ENCODE results near the gene GRM8. TPM values are rescaled to one million over a fixed set of nuclear protein-coding genes. Genes with fewer than 3 reads are reported as not detected.

GRM8 gene
- total RNA-seq, 6 donors from 2014 or later = 0.49 to 6.5 (median 1.8) TPM; not detected in 3

- no peak for TF ChIP-seq EP300 (IDR thresholded peaks at IDR 0.05)
- no peak for TF ChIP-seq POLR2A (IDR thresholded peaks at IDR 0.05)
- no peak for TF ChIP-seq CTCF (IDR thresholded peaks at IDR 0.05)
- TF ChIP-seq POLR2AphosphoS5 (IDR thresholded peaks at IDR 0.05) = no peak
- ATAC-seq (ENCODE audit: low FRiP score in 2 of 2) (no peak), DNase-seq (no peak)
- Histone ChIP-seq H3K4me1 (no peaks in the 10 kb centered on the region), H3K4me3 (no peak overlapping the region), H3K9me3 (no peaks in the 10 kb centered on the region), H3K27ac (no peak overlapping the region), H3K27me3 (no peaks in the 10 kb centered on the region), H3K36me3 (no peaks in the 10 kb centered on the region)
- WGBS, 2 donors = 90 to 92% methylated on average over 2 of the region's 2 CpGs
Measured at GRCh38 chr7:126489874-126490273, 762.9 kb downstream of the GRM8 start.

GRCh38 chr7:126487728-126488442 is 764.9 kb downstream of the GRM8 start:
- no peaks in the 10 kb centered on the region for H3K27me3 ChIP-seq
- H3K27ac ChIP-seq = no peak overlapping the region
- H3K36me3 ChIP-seq = no peaks in the 10 kb centered on the region
- no peak for TF ChIP-seq POLR2A (IDR thresholded peaks at IDR 0.05)
- TF ChIP-seq EP300 (IDR thresholded peaks at IDR 0.05) = no peak
- no peak for TF ChIP-seq CTCF (IDR thresholded peaks at IDR 0.05)
- ATAC-seq (ENCODE audit: low FRiP score in 2 of 2) (no peak), DNase-seq (no peak)
- no peaks in the 10 kb centered on the region for H3K9me3 ChIP-seq
- no peaks in the 10 kb centered on the region for H3K4me1 ChIP-seq
- 66 to 77% methylated on average over 4 of the region's 4 CpGs for WGBS, 2 donors
- H3K4me3 ChIP-seq = no peak overlapping the region

GRCh38 chr7:126486806-126487205 is 765.9 kb downstream of the GRM8 start:
- no peaks in the 10 kb centered on the region for H3K4me1 ChIP-seq
- TF ChIP-seq CTCF (IDR thresholded peaks at IDR 0.05) (no peak), POLR2AphosphoS5 (IDR thresholded peaks at IDR 0.05) (no peak), POLR2A (IDR thresholded peaks at IDR 0.05) (no peak), EP300 (IDR thresholded peaks at IDR 0.05) (no peak)
- ATAC-seq (ENCODE audit: low FRiP score in 2 of 2) (no peak), DNase-seq (no peak)
- no peak overlapping the region for H3K27ac ChIP-seq
- no peak overlapping the region for H3K4me3 ChIP-seq
- no peaks in the 10 kb centered on the region for H3K36me3 ChIP-seq
- H3K27me3 ChIP-seq = no peaks in the 10 kb centered on the region
- no peaks in the 10 kb centered on the region for H3K9me3 ChIP-seq

GRCh38 chr7:126485791-126486190 is 767.0 kb downstream of the GRM8 start:
- ATAC-seq (ENCODE audit: low FRiP score in 2 of 2) (no peak), DNase-seq (no peak)
- Histone ChIP-seq H3K27me3 (no peaks in the 10 kb centered on the region), H3K36me3 (no peaks in the 10 kb centered on the region), H3K4me3 (no peak overlapping the region), H3K27ac (no peak overlapping the region), H3K4me1 (no peaks in the 10 kb centered on the region), H3K9me3 (no peaks in the 10 kb centered on the region)
- TF ChIP-seq POLR2A (IDR thresholded peaks at IDR 0.05) = no peak
- TF ChIP-seq EP300 (IDR thresholded peaks at IDR 0.05) = no peak
- no peak for TF ChIP-seq POLR2AphosphoS5 (IDR thresholded peaks at IDR 0.05)
- TF ChIP-seq CTCF (IDR thresholded peaks at IDR 0.05) = no peak
- 46 to 54% methylated on average over 4 of the region's 4 CpGs for WGBS, 2 donors

GRCh38 chr7:126483972-126484371 is 768.8 kb downstream of the GRM8 start:
- Histone ChIP-seq H3K4me1 (no peaks in the 10 kb centered on the region), H3K9me3 (no peaks in the 10 kb centered on the region), H3K4me3 (no peak overlapping the region), H3K27ac (no peak overlapping the region), H3K36me3 (no peaks in the 10 kb centered on the region), H3K27me3 (no peaks in the 10 kb centered on the region)
- DNase-seq (no peak), ATAC-seq (ENCODE audit: low FRiP score in 2 of 2) (no peak)
- WGBS, 2 donors = 73 to 82% methylated on average over 3 of the region's 3 CpGs
- TF ChIP-seq POLR2AphosphoS5 (IDR thresholded peaks at IDR 0.05) (no peak), EP300 (IDR thresholded peaks at IDR 0.05) (no peak), POLR2A (IDR thresholded peaks at IDR 0.05) (no peak), CTCF (IDR thresholded peaks at IDR 0.05) (no peak)

Measured in upper lobe of left lung (tissue), 6 donors.